ENCODE measurements around the gene RBFOX1.

RBFOX1 gene

DNA sequence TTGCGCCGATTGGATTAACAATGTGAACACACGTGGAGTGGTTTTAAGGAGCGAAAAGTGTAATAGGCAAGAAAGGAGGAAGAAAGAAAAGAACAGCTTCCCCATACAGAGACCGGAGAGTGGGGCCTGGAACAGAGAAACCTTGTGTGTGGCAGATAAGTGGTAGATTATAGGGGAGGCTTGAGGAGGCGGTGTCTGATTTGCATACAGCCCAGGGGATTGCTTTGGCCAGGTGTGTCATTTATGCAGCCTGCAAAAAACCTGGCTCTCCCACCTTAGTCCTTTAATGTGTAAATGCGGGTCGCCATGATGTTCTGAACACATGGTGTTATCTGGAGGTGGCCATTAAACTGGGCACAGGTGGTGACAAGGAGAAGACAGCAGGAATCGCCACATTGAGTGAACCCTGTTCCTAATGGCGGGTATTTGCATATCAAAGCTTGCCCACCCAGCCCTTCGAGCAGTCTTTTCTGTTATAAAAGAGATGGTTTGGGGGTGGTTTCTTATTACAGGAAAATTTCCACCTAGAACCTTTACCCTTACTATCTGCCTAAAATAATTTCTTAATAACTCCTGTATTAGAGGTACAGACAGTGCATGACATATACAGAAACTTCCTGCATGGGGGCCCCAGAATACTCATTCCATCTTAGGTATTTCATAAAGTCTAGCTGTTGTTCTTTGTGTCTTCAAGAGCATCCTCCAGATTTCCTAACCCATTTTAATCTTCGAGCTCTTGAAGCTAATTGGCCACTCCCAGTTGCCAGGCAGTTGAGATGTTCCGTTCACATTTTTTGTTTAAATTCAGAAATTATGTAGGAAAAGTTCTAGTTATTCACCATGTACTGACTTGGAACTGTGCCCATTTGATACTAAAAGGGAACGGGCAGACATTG lies 292.5 kb downstream of the RBFOX1 start:
- no peak for TF ChIP-seq ZFX (IDR thresholded peaks at IDR 0.05; ENCODE audit: borderline replicate concordance)
- TF ChIP-seq, protein P1, sequence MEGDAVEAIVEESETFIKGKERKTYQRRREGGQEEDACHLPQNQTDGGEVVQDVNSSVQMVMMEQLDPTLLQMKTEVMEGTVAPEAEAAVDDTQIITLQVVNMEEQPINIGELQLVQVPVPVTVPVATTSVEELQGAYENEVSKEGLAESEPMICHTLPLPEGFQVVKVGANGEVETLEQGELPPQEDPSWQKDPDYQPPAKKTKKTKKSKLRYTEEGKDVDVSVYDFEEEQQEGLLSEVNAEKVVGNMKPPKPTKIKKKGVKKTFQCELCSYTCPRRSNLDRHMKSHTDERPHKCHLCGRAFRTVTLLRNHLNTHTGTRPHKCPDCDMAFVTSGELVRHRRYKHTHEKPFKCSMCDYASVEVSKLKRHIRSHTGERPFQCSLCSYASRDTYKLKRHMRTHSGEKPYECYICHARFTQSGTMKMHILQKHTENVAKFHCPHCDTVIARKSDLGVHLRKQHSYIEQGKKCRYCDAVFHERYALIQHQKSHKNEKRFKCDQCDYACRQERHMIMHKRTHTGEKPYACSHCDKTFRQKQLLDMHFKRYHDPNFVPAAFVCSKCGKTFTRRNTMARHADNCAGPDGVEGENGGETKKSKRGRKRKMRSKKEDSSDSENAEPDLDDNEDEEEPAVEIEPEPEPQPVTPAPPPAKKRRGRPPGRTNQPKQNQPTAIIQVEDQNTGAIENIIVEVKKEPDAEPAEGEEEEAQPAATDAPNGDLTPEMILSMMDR (IDR thresholded peaks at IDR 0.05), result no peak
- no peak overlapping the region for H3K27ac ChIP-seq

DNA sequence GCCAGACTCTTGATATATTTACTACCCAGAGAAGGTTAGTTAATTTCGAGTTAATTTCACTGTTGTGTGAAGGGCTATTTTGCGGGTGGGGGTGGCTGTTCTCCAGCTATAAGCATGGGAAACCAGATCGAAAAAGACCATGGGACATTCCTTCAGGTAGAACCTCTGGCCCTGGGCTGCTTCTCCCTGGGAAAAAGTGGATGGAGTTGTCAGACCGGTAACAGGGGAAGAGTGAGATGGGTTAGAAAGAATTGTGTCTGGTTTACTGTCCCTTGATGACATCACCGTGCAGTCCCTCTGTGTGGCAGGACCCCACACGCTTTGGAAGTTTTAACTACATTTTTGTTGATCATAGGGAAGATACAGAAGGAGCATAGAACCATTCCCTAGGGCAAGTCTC lies 296.3 kb downstream of the RBFOX1 start:
- TF ChIP-seq, protein P1 (IDR thresholded peaks at IDR 0.05), result no peak
- TF ChIP-seq ZFX (IDR thresholded peaks at IDR 0.05; ENCODE audit: borderline replicate concordance), result no peak
- H3K27ac ChIP-seq, result no peak overlapping the region

DNA sequence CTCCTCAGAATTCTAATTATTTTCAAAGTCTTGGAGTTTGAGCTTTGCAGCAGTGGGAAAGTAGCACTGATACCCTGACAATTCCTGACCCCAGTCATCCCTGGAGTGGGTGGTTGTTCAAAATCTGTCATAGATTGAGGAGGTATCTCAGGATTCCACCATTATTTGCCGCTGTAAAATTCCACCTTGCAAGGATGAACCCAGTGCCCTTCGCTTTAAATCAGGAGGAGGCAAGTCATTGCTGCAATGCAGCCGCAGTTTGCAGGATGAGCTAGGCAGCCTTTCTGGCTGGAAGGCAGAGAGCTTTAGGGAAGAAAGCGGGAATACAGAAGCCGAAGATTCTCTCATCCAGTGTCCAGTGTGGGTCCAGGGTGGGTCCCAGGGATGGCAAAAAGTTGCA lies 296.9 kb downstream of the RBFOX1 start:
- no peak for TF ChIP-seq ZFX (IDR thresholded peaks at IDR 0.05; ENCODE audit: borderline replicate concordance)
- TF ChIP-seq, protein P1 (IDR thresholded peaks at IDR 0.05), result no peak
- H3K27ac ChIP-seq, result no peak overlapping the region

DNA sequence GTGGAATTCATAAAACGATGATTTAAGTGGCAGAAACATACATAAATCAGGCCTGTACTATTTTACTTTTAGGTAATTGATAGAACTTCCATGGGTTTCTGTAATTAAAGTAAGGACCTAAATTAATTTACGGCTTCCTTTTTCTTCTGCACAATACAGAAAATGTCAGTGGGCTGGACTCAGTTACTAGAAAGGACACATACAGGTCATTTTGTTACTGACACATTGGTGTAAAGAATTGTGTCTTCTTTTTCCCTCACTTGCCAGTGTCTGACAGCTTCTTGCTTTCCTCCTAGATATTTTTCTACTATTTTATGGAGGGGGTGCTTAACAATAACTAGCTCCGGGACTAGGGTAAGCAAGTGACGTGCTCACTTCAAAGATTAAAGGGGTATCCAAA lies 304.8 kb downstream of the RBFOX1 start:
- no peak for TF ChIP-seq ZFX (IDR thresholded peaks at IDR 0.05; ENCODE audit: borderline replicate concordance)
- TF ChIP-seq, protein P1 (IDR thresholded peaks at IDR 0.05), result no peak
- no peak overlapping the region for H3K27ac ChIP-seq

DNA sequence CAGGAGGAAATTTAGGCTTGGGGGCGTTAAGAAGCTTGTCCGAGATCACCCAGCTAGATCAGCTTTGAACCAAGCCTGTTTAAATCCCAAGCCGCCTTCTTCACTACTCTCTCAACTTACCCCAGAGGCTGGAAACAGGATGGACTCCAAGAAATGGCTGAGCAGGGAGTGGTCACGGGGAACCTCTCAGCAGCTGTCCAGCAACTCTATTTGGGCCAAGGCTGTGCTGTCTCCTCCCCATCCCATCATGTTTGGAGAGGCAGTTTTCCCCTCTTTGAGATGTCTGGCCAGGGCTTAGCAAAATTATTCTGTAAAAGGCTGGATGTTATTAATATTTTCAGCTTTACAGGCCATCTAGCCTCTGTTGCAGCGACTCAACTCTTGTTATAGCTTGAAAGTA lies 305.7 kb downstream of the RBFOX1 start:
- TF ChIP-seq, protein P1 (IDR thresholded peaks at IDR 0.05), result no peak
- no peak for TF ChIP-seq ZFX (IDR thresholded peaks at IDR 0.05; ENCODE audit: borderline replicate concordance)
- H3K27ac ChIP-seq, result no peak overlapping the region

DNA sequence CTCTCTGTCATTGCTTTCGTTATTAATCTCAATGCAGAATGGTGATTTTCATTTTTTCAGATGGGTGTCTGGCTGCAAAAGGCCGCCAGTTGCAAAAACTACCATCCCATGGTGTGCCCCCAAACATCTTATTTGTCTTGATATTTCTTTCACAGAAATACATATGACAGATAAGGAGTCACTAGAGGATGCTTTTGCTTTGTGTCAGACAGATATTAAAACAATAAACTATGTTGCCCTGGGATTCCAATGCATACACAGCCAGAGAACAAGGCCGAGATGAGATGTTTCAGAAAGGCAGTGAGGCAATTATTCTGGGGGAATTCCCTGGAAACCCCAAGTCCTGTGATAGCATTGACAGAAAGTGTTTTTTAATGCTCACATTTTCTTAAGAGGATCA lies 307.7 kb downstream of the RBFOX1 start:
- H3K27ac ChIP-seq, result no peak overlapping the region
- TF ChIP-seq ZFX (IDR thresholded peaks at IDR 0.05; ENCODE audit: borderline replicate concordance), result no peak
- TF ChIP-seq, protein P1 (IDR thresholded peaks at IDR 0.05), result no peak

DNA sequence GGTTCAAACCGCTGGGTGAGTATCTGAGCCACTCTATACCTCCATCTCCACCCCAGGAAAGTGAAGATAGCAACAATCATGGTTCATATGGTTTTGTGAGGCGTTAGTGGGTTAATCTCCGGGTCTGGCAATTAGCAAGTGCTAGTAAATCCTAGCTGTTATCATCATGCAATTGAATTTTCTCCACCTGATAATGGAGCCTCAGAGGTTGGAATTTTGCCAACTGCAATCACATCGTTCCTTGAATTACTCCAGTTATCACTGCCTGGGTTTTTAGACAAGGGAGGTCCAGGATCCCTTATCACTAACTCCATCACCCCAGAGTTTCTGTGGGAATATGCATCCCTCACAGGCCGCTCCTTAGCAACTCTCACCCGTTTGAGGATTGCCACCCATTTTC lies 311.5 kb downstream of the RBFOX1 start:
- no peak overlapping the region for H3K27ac ChIP-seq
- TF ChIP-seq ZFX (IDR thresholded peaks at IDR 0.05; ENCODE audit: borderline replicate concordance), result no peak
- TF ChIP-seq, protein P1 (IDR thresholded peaks at IDR 0.05), result no peak
